Neural progenitor cell (in vitro differentiated cells): ENCODE results near the gene CTU2. TPM values are rescaled to one million over a fixed set of nuclear protein-coding genes. Genes with fewer than 3 reads are reported as not detected.

Experiments used
- DNase-seq: peaks from one replicate; pipeline ENCODE4 v3.0.0-alpha.2; 2016; ENCODE audit warnings: low spot score
- H2AFZ ChIP-seq: fragments of 200-600 bp; sonication (generic); replicated peaks from 2 replicates; pipeline ENCODE4 v1.6.1; 2016; ENCODE audit warnings: antibody characterized with exemption
- H3F3A ChIP-seq: fragments of 200-600 bp; sonication (generic); 2 replicates; pipeline ENCODE4 v1.6.1; 2016; ENCODE audit warnings: antibody characterized with exemption, low read depth
- H3K27ac ChIP-seq: fragments of 200-600 bp; sonication (generic); 2 replicates; pipeline ENCODE4 v1.5.1; 2016; ENCODE audit warnings: mild to moderate bottlenecking
- H3K27me3 ChIP-seq: fragments of 200-600 bp; sonication (generic); 2 replicates; pipeline ENCODE4 v1.6.1; 2016; ENCODE audit warnings: mild to moderate bottlenecking, moderate library complexity
- H3K36me3 ChIP-seq: fragments of 200-600 bp; sonication (generic); 2 replicates; pipeline ENCODE4 v1.5.1; 2016
- H3K4me1 ChIP-seq: fragments of 200-600 bp; sonication (generic); 2 replicates; pipeline ENCODE4 v1.6.1; 2016; ENCODE audit warnings: mixed run types
- H3K4me2 ChIP-seq: fragments of 200-600 bp; sonication (generic); 2 replicates; pipeline ENCODE4 v1.6.1; 2016
- H3K4me3 ChIP-seq: fragments of 200-600 bp; sonication (generic); 2 replicates; pipeline ENCODE4 v1.5.1; 2016
- H3K79me2 ChIP-seq: fragments of 200-600 bp; sonication (generic); 2 replicates; pipeline ENCODE4 v1.6.1; 2016; ENCODE audit warnings: low read depth
- H3K9ac ChIP-seq: fragments of 200-600 bp; sonication (generic); 2 replicates; pipeline ENCODE4 v1.6.1; 2016
- H3K9me3 ChIP-seq: fragments of 200-600 bp; sonication (generic); 2 replicates; pipeline ENCODE4 v1.5.1; 2016; ENCODE audit warnings: low read depth
- H4K20me1 ChIP-seq: fragments of 200-600 bp; sonication (generic); 2 replicates; pipeline ENCODE4 v1.6.1; 2016; ENCODE audit warnings: low read depth
- H3K27ac Mint-ChIP-seq: 3 replicates; pipeline ENCODE4 v1.8.0; 2021; ENCODE audit warnings: mixed read lengths
- H3K27me3 Mint-ChIP-seq: 2 replicates; pipeline ENCODE4 v1.8.0; 2022; ENCODE audit warnings: low read depth, mild to moderate bottlenecking, inconsistent platforms, moderate library complexity, mixed read lengths; ENCODE audit not compliant: insufficient read depth
- H3K36me3 Mint-ChIP-seq: 3 replicates; pipeline ENCODE4 v1.8.0; 2021; ENCODE audit warnings: mixed read lengths
- H3K4me1 Mint-ChIP-seq: 3 replicates; pipeline ENCODE4 v1.8.0; 2021; ENCODE audit warnings: mixed read lengths
- H3K4me3 Mint-ChIP-seq: 3 replicates; pipeline ENCODE4 v1.8.0; 2021; ENCODE audit warnings: mild to moderate bottlenecking, moderate library complexity, mixed read lengths
- H3K9me3 Mint-ChIP-seq: 3 replicates; pipeline ENCODE4 v1.8.0; 2020; ENCODE audit warnings: mixed read lengths
- EZH2 ChIP-seq: fragments of 200-600 bp; sonication (generic); IDR thresholded peaks from 2 replicates; pipeline ENCODE4 v1.6.1; 2017; ENCODE audit warnings: antibody characterized with exemption, mild to moderate bottlenecking, moderate library complexity
- EZH2phosphoT487 ChIP-seq: fragments of 200-600 bp; sonication (generic); IDR thresholded peaks from 2 replicates; pipeline ENCODE4 v1.6.1; 2017; ENCODE audit warnings: antibody characterized with exemption
- total RNA-seq: library from RNA; depleted of rRNA; stranded (reverse); fragments of >200 nt; gene quantifications from 2 replicates; pipeline ENCODE4 v1.2.3, GENCODE V29; 2015; ENCODE audit warnings: low replicate concordance
- TF ChIP-seq, protein P1 (sequence below): fragments of 200-600 bp; sonication (generic); IDR thresholded peaks from 2 replicates; pipeline ENCODE4 v1.5.1; 2017; ENCODE audit warnings: antibody characterized with exemption, mild to moderate bottlenecking

Gene CTU2
- total RNA-seq, 1 donor from 2014 or later, result 4.7 TPM

DNA sequence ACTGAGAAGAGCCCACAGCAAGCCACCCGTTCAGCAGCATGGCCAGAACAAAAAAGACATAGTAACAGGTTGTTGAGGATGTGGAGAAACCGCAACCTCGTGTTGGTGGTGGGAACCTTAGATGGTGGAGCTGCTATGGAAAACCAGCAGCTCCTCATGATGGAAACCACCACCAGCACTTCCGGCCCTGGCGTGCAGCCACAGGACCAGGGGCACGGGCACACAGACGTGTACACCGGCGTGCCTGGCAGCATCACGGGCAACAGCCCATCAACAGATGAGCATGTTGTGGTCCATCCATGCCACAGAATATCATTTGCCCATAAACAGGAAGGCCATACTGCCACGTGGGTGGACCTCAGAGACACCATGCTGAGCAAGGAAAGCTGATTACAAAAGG is 11.9 kb downstream of the CTU2 start:
- H3K79me2 ChIP-seq, result no peaks in the 10 kb centered on the region
- TF ChIP-seq EZH2phosphoT487, result no peak
- TF ChIP-seq, protein P1, sequence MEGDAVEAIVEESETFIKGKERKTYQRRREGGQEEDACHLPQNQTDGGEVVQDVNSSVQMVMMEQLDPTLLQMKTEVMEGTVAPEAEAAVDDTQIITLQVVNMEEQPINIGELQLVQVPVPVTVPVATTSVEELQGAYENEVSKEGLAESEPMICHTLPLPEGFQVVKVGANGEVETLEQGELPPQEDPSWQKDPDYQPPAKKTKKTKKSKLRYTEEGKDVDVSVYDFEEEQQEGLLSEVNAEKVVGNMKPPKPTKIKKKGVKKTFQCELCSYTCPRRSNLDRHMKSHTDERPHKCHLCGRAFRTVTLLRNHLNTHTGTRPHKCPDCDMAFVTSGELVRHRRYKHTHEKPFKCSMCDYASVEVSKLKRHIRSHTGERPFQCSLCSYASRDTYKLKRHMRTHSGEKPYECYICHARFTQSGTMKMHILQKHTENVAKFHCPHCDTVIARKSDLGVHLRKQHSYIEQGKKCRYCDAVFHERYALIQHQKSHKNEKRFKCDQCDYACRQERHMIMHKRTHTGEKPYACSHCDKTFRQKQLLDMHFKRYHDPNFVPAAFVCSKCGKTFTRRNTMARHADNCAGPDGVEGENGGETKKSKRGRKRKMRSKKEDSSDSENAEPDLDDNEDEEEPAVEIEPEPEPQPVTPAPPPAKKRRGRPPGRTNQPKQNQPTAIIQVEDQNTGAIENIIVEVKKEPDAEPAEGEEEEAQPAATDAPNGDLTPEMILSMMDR, result no peak
- TF ChIP-seq EZH2, result no peak
- Mint-ChIP-seq H3K27me3 (peaks cover 2% of the 10 kb centered on the region), H3K4me3 (no peak overlapping the region), H3K9me3 (no peaks in the 10 kb centered on the region), H3K36me3 (peaks cover 3% of the 10 kb centered on the region), H3K4me1 (no peaks in the 10 kb centered on the region), H3K27ac (no peak overlapping the region)
- H3K4me2 ChIP-seq, result no peak overlapping the region
- no peaks in the 10 kb centered on the region for H3F3A ChIP-seq
- no peak overlapping the region for H3K27ac ChIP-seq
- no peak overlapping the region for H3K4me3 ChIP-seq
- no peak for DNase-seq
- H3K9me3 ChIP-seq, result no peaks in the 10 kb centered on the region
- no peaks in the 10 kb centered on the region for H3K4me1 ChIP-seq
- H4K20me1 ChIP-seq, result no peaks in the 10 kb centered on the region
- no peaks in the 10 kb centered on the region for H3K36me3 ChIP-seq
- no peak overlapping the region for H3K9ac ChIP-seq
- no peaks in the 10 kb centered on the region for H3K27me3 ChIP-seq
- no peak overlapping the region for H2AFZ ChIP-seq

DNA sequence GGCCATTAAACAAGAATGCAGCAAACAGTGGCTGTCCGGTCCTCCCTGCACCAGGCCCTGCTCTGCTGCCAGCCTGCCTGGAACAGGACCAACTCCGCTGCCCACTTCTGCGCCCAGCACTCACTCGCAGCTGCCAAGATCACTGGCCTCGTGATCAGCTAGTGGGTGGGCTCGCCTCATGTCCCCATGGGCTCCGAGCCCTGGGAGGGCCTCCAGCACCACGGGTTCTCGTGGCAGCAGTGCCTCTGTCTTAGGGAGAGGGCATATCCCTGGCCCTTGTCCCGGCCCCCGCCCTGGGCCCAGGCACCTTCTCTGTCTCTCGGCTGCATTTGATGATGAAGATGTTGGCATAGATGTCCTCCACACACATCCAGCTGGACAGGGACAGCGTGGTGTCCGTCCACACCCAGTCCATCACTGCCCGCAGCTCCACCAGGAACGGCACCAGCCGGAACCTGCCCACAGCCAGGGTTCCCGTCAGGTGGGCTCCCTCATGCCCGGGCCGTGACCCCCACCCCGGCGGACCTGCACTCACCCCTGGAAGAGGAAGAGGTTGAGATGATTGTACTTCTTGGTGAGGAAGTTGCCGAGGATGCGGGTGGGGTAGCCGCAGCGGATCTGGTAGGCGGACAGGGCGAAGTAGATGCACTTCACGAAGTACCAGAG is 13.1 kb downstream of the CTU2 start:
- no peaks in the 10 kb centered on the region for H3K36me3 ChIP-seq
- H3K4me2 ChIP-seq, result no peak overlapping the region
- H3K9me3 ChIP-seq, result no peaks in the 10 kb centered on the region
- Mint-ChIP-seq H3K9me3 (no peaks in the 10 kb centered on the region), H3K27ac (no peak overlapping the region), H3K27me3 (peaks cover 2% of the 10 kb centered on the region), H3K36me3 (peaks cover 3% of the 10 kb centered on the region), H3K4me1 (no peaks in the 10 kb centered on the region), H3K4me3 (no peak overlapping the region)
- no peaks in the 10 kb centered on the region for H3F3A ChIP-seq
- H3K79me2 ChIP-seq, result no peaks in the 10 kb centered on the region
- no peaks in the 10 kb centered on the region for H3K27me3 ChIP-seq
- H3K9ac ChIP-seq, result no peak overlapping the region
- H3K4me3 ChIP-seq, result no peak overlapping the region
- no peak for DNase-seq
- no peak overlapping the region for H2AFZ ChIP-seq
- H3K27ac ChIP-seq, result no peak overlapping the region
- no peaks in the 10 kb centered on the region for H4K20me1 ChIP-seq
- TF ChIP-seq, protein P1, result no peak
- no peak for TF ChIP-seq EZH2
- no peak for TF ChIP-seq EZH2phosphoT487
- no peaks in the 10 kb centered on the region for H3K4me1 ChIP-seq

DNA sequence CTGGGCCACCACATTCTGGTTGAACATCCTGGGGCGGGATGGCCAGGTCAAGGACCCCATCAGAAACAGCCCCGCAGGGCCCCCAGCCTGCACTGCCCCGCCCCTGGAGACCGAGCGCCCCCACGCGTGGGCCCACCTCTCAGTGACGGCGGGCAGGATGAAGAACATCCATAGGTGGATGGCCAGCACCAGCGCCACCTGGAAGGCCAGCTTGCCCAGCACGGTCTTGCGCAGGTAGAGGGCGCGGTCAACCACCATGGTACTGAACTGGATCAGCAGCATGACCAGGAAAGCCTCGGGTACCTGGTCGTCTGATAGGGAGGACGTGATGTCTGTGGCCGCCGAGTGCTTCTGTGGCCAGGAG is 13.6 kb downstream of the CTU2 start:
- no peak for DNase-seq
- H3K4me3 ChIP-seq, result no peak overlapping the region
- H3K36me3 Mint-ChIP-seq, result peaks cover 3% of the 10 kb centered on the region
- no peak overlapping the region for H3K4me3 Mint-ChIP-seq
- H3K4me2 ChIP-seq, result no peak overlapping the region
- H3K9ac ChIP-seq, result no peak overlapping the region
- no peaks in the 10 kb centered on the region for H3F3A ChIP-seq
- H3K27me3 Mint-ChIP-seq, result peaks cover 3% of the 10 kb centered on the region
- no peaks in the 10 kb centered on the region for H3K9me3 ChIP-seq
- no peak overlapping the region for H3K27ac ChIP-seq
- no peaks in the 10 kb centered on the region for H3K79me2 ChIP-seq
- no peak overlapping the region for H2AFZ ChIP-seq
- TF ChIP-seq EZH2 (no peak), EZH2phosphoT487 (no peak)
- TF ChIP-seq, protein P1, result no peak
- no peaks in the 10 kb centered on the region for H3K4me1 ChIP-seq
- H3K36me3 ChIP-seq, result no peaks in the 10 kb centered on the region
- no peaks in the 10 kb centered on the region for H4K20me1 ChIP-seq
- H3K9me3 Mint-ChIP-seq, result no peaks in the 10 kb centered on the region
- no peaks in the 10 kb centered on the region for H3K4me1 Mint-ChIP-seq
- H3K27ac Mint-ChIP-seq, result no peak overlapping the region
- no peaks in the 10 kb centered on the region for H3K27me3 ChIP-seq
